Activated T-cell treated with anti-CD3 and anti-CD28 coated beads, Interleukin-2, amount 50 U/mL, for 24 hours (primary cell): ENCODE data around the gene ZC3H12C.
"Not testable (repeated sequence)": the region's sequence is repeated elsewhere in the genome, so short reads cannot be mapped to it uniquely, and the experiment has no call there.

ENCODE experiments used
- DNase-seq: peaks from one replicate; pipeline ENCODE4 v3.0.0-alpha.2; 2020
- H3K27ac Mint-ChIP-seq: 2 replicates; pipeline ENCODE4 v1.8.0; 2020; ENCODE audit warnings: mild to moderate bottlenecking, mixed read lengths
- H3K27me3 Mint-ChIP-seq: 2 replicates; pipeline ENCODE4 v1.8.0; 2020; ENCODE audit warnings: mixed read lengths
- H3K36me3 Mint-ChIP-seq: 2 replicates; pipeline ENCODE4 v1.8.0; 2020; ENCODE audit warnings: low read depth, mixed read lengths
- H3K4me1 Mint-ChIP-seq: 2 replicates; pipeline ENCODE4 v1.8.0; 2020; ENCODE audit warnings: low read depth, mixed read lengths
- H3K4me3 Mint-ChIP-seq: 2 replicates; pipeline ENCODE4 v1.8.0; 2020; ENCODE audit warnings: mild to moderate bottlenecking, moderate library complexity, mixed read lengths
- H3K9me3 Mint-ChIP-seq: 2 replicates; pipeline ENCODE4 v1.8.0; 2020; ENCODE audit warnings: mixed read lengths

ZC3H12C gene

DNA sequence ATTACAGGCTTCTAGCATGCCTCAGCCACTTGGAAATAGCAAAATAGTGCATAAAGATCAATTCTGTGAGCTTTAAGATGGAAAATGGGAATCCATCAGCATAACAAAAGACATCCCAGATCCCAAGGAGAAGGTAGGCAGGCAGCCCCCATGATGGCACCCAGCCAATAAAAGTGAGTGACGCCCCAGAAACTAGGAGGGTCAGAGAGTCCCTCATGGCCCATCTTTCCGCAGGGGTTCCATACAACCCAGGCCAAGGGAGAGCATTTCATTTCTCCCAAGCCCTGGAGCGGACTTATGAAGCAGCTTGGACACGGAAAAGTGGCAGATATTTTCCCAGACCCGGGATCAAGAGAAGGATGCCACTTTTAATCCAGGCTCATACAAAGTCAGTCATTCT lies 93.3 kb downstream of the ZC3H12C start:
- Mint-ChIP-seq H3K9me3 (no peaks in the 10 kb centered on the region), H3K36me3 (no peaks in the 10 kb centered on the region), H3K27ac (no peak overlapping the region), H3K4me1 (no peaks in the 10 kb centered on the region), H3K4me3 (no peak overlapping the region), H3K27me3 (peaks cover 21% of the 10 kb centered on the region)
- DNase-seq: no peak

DNA sequence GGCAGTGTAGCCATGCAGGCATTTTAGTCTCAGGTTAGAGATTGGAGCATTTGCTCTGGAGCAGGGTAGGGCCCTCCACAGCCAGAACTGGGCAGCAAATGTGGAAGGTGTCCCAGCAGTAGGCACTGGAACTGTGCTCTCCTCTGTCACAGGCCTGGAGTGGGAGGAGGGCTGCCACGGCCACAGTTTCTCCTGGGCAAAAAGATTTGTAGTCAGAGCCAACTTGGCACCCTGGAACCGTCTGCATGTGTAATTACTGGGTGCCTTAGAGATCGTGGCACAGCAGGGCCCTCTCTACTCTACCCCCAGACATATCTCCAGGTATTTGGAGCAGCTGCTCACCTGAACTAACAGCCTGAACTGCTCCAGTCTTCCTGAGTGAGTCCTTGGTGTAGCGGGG lies 93.7 kb downstream of the ZC3H12C start:
- no peaks in the 10 kb centered on the region for H3K9me3 Mint-ChIP-seq
- peaks cover 21% of the 10 kb centered on the region for H3K27me3 Mint-ChIP-seq
- DNase-seq: no peak
- no peak overlapping the region for H3K4me3 Mint-ChIP-seq
- no peaks in the 10 kb centered on the region for H3K36me3 Mint-ChIP-seq
- peaks cover under 1% of the 10 kb centered on the region for H3K4me1 Mint-ChIP-seq
- H3K27ac Mint-ChIP-seq: no peak overlapping the region

DNA sequence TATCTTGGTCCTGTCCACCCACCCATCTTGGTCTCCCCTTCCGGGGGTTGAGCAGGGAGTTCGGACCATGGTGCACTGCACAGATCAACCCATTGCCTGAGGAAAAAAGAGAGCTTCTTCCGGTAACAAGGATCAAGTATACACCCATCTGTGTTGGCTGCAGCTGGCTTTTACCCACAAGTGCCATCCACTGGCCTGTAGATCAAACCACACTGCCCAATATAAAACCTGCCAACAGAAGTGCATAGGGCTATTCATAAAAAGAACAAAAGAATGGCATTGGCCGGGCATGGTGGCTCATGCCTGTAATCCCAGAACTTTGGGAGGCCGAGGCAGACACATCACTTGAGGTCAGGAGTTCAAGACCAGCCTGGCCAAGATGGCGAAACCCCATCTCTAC lies 94.5 kb downstream of the ZC3H12C start:
- Mint-ChIP-seq H3K27ac (no peak overlapping the region), H3K9me3 (no peaks in the 10 kb centered on the region), H3K4me1 (peaks cover 9% of the 10 kb centered on the region), H3K36me3 (no peaks in the 10 kb centered on the region), H3K4me3 (no peak overlapping the region), H3K27me3 (peaks cover 21% of the 10 kb centered on the region)
- no peak for DNase-seq

GRCh38 chr11:110190885-110191284 lies 97.7 kb downstream of the ZC3H12C start:
- Mint-ChIP-seq H3K9me3 (no peaks in the 10 kb centered on the region), H3K27ac (no peak overlapping the region), H3K36me3 (no peaks in the 10 kb centered on the region), H3K4me1 (peaks cover 15% of the 10 kb centered on the region), H3K4me3 (no peak overlapping the region), H3K27me3 (peaks cover 25% of the 10 kb centered on the region)
- DNase-seq: no peak

GRCh38 chr11:110192604-110193282 lies 99.6 kb downstream of the ZC3H12C start:
- DNase-seq: not testable (repeated sequence)
- H3K27me3 Mint-ChIP-seq: peaks cover 17% of the 10 kb centered on the region

GRCh38 chr11:110194211-110194766 lies 101.1 kb downstream of the ZC3H12C start:
- not testable (repeated sequence) for H3K27ac Mint-ChIP-seq, H3K36me3 Mint-ChIP-seq, DNase-seq, H3K4me3 Mint-ChIP-seq, H3K9me3 Mint-ChIP-seq
- H3K4me1 Mint-ChIP-seq: peaks cover 15% of the 10 kb centered on the region
- peaks cover 16% of the 10 kb centered on the region for H3K27me3 Mint-ChIP-seq

More at GRCh38 chr11:110192604-110193282, 99.6 kb downstream of the ZC3H12C start:
- H3K4me1 Mint-ChIP-seq: peaks cover 15% of the 10 kb centered on the region
- not testable (repeated sequence) for H3K36me3 Mint-ChIP-seq, H3K9me3 Mint-ChIP-seq, H3K27ac Mint-ChIP-seq, H3K4me3 Mint-ChIP-seq

DNA sequence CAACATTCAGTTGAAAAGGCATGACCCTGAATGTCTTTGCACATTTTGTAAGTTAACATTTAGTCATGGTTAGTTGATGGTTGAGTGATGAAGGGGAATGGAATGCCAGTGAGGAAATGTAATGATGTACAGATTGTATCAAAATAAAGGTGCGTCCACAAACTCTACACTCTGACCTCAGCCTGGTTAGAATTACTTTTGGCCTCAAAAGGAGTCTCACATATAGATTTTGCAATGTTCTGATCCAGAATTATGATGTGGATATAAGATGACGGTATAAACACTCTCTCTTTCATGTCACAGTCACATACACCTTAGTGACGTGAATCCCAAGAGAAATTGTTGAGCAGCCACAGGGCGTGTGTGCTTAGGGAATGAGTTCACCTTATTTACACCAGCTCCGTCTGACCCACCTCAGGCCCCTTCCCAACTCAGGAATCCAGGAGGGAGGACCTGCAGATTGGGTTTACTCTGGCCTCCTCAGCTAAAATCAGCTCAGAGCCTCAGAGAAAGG lies 103.1 kb downstream of the ZC3H12C start:
- Mint-ChIP-seq H3K27me3 (peaks cover 7% of the 10 kb centered on the region), H3K4me1 (peaks cover 15% of the 10 kb centered on the region), H3K4me3 (no peak overlapping the region), H3K36me3 (no peaks in the 10 kb centered on the region), H3K9me3 (no peaks in the 10 kb centered on the region), H3K27ac (no peak overlapping the region)
- no peak for DNase-seq

- Mint-ChIP-seq H3K36me3 (no peaks in the 10 kb centered on the region), H3K27ac (no peak overlapping the region), H3K4me3 (no peak overlapping the region)
Observed at GRCh38 chr11:110196884-110197420, 103.8 kb downstream of the ZC3H12C start.

GRCh38 chr11:110198031-110198729 lies 105.0 kb downstream of the ZC3H12C start:
- Mint-ChIP-seq H3K4me3 (no peak overlapping the region), H3K4me1 (peaks cover under 1% of the 10 kb centered on the region), H3K27ac (no peak overlapping the region), H3K36me3 (no peaks in the 10 kb centered on the region), H3K9me3 (no peaks in the 10 kb centered on the region), H3K27me3 (peaks cover 2% of the 10 kb centered on the region)
- DNase-seq: no peak

More at GRCh38 chr11:110196884-110197420, 103.8 kb downstream of the ZC3H12C start:
- no peak for DNase-seq
- Mint-ChIP-seq H3K27me3 (peaks cover 6% of the 10 kb centered on the region), H3K9me3 (no peaks in the 10 kb centered on the region), H3K4me1 (peaks cover 13% of the 10 kb centered on the region)

- Mint-ChIP-seq H3K4me3 (no peak overlapping the region), H3K9me3 (no peaks in the 10 kb centered on the region)
Observed at GRCh38 chr11:110199184-110199981, 106.2 kb downstream of the ZC3H12C start.

DNA sequence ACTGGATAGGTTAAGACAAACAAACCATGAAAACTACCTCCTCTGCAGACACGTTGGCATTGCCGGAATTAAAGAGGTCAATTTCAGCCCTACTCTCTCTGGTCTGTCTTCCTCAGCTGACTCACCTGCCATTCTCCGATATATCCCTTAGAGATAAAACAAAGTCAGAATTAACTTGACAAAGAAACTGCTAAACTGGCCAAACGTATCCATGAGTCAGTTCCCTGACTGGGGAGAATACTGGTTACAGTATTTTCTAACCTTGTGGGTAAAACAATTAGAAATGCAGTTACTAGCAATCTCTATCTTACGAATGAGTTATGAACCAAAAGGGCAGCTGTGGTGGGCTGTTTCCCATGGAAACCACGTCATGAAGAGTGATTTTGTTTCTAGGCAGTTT lies 107.0 kb downstream of the ZC3H12C start:
- H3K4me1 Mint-ChIP-seq: no peaks in the 10 kb centered on the region
- H3K9me3 Mint-ChIP-seq: no peaks in the 10 kb centered on the region
- DNase-seq: no peak
- H3K27ac Mint-ChIP-seq: no peak overlapping the region
- no peak overlapping the region for H3K4me3 Mint-ChIP-seq
- no peaks in the 10 kb centered on the region for H3K27me3 Mint-ChIP-seq
- H3K36me3 Mint-ChIP-seq: no peaks in the 10 kb centered on the region

More at GRCh38 chr11:110199184-110199981, 106.2 kb downstream of the ZC3H12C start:
- no peaks in the 10 kb centered on the region for H3K36me3 Mint-ChIP-seq
- no peak overlapping the region for H3K27ac Mint-ChIP-seq
- no peaks in the 10 kb centered on the region for H3K27me3 Mint-ChIP-seq
- no peak for DNase-seq
- no peaks in the 10 kb centered on the region for H3K4me1 Mint-ChIP-seq

GRCh38 chr11:110200836-110201235 lies 107.6 kb downstream of the ZC3H12C start:
- no peaks in the 10 kb centered on the region for H3K36me3 Mint-ChIP-seq
- no peak for DNase-seq
- no peaks in the 10 kb centered on the region for H3K9me3 Mint-ChIP-seq
- H3K27me3 Mint-ChIP-seq: no peaks in the 10 kb centered on the region
- H3K4me1 Mint-ChIP-seq: no peaks in the 10 kb centered on the region
- no peak overlapping the region for H3K27ac Mint-ChIP-seq
- H3K4me3 Mint-ChIP-seq: no peak overlapping the region

GRCh38 chr11:110207123-110207522 lies 113.9 kb downstream of the ZC3H12C start:
- DNase-seq: no peak
- Mint-ChIP-seq H3K27ac (no peak overlapping the region), H3K9me3 (no peaks in the 10 kb centered on the region), H3K27me3 (peaks cover 3% of the 10 kb centered on the region), H3K4me1 (peaks cover 6% of the 10 kb centered on the region), H3K4me3 (no peak overlapping the region), H3K36me3 (no peaks in the 10 kb centered on the region)

GRCh38 chr11:110208678-110209312 lies 115.6 kb downstream of the ZC3H12C start:
- H3K4me3 Mint-ChIP-seq: peak overlapping the region; percentile 54
- not testable (repeated sequence) for DNase-seq, H3K27me3 Mint-ChIP-seq, H3K4me1 Mint-ChIP-seq, H3K36me3 Mint-ChIP-seq, H3K27ac Mint-ChIP-seq, H3K9me3 Mint-ChIP-seq
